ENCODE data around the gene MRPS25.
A peak's percentile ranks its signal among the peaks of the same experiment; 100 is the strongest.

MRPS25 gene

GRCh38 chr3:15098503-15099363 is 33.6 kb upstream of the MRPS25 start, which contains the start of gene RBSN (continued):
- TF ChIP-seq ZNF324 (tag by site-specific recombination; IDR thresholded peaks at IDR 0.05) (peak; percentile 98), GLI4 (tag by site-specific recombination; IDR thresholded peaks at IDR 0.05) (0 out of 2 replicates have a peak, but pooled peaks have one; percentile 63), RBAK (tag by site-specific recombination; IDR thresholded peaks at IDR 0.05) (peak; percentile 15; the same call in 1 of the 2 replicates), HOXD13 (CRISPR knock-in tag; IDR thresholded peaks at IDR 0.05; ENCODE audit: borderline replicate concordance) (no peak), KLF9 (tag by site-specific recombination; IDR thresholded peaks at IDR 0.05; ENCODE audit: low read depth) (peak; percentile 97), ZNF449 (tag by site-specific recombination; IDR thresholded peaks at IDR 0.05) (peak; percentile 58), HOXC10 (CRISPR knock-in tag; IDR thresholded peaks at IDR 0.05) (no peak), REST (tag by site-specific recombination; IDR thresholded peaks at IDR 0.05) (no peak; the same call in none of the 2 replicates), ZNF155 (tag by site-specific recombination; IDR thresholded peaks at IDR 0.05) (no peak), ZNF560 (tag by site-specific recombination; IDR thresholded peaks at IDR 0.05; ENCODE audit: borderline replicate concordance) (no peak), ZNF610 (tag by site-specific recombination; IDR thresholded peaks at IDR 0.05; ENCODE audit: borderline replicate concordance) (peak; percentile 78; the same call in 1 of the 2 replicates), ZNF423 (tag by site-specific recombination; IDR thresholded peaks at IDR 0.05) (no peak), ZNF473 (tag by site-specific recombination; IDR thresholded peaks at IDR 0.05) (no peak), ZNF175 (tag by site-specific recombination; IDR thresholded peaks at IDR 0.05) (no peak), ZNF623 (tag by site-specific recombination; IDR thresholded peaks at IDR 0.05) (peak; percentile 36), ZNF776 (tag by site-specific recombination; IDR thresholded peaks at IDR 0.05; ENCODE audit: borderline replicate concordance) (no peak), ZNF19 (tag by site-specific recombination; IDR thresholded peaks at IDR 0.05; ENCODE audit: low read depth) (no peak)
- TF ChIP-seq, protein P1, sequence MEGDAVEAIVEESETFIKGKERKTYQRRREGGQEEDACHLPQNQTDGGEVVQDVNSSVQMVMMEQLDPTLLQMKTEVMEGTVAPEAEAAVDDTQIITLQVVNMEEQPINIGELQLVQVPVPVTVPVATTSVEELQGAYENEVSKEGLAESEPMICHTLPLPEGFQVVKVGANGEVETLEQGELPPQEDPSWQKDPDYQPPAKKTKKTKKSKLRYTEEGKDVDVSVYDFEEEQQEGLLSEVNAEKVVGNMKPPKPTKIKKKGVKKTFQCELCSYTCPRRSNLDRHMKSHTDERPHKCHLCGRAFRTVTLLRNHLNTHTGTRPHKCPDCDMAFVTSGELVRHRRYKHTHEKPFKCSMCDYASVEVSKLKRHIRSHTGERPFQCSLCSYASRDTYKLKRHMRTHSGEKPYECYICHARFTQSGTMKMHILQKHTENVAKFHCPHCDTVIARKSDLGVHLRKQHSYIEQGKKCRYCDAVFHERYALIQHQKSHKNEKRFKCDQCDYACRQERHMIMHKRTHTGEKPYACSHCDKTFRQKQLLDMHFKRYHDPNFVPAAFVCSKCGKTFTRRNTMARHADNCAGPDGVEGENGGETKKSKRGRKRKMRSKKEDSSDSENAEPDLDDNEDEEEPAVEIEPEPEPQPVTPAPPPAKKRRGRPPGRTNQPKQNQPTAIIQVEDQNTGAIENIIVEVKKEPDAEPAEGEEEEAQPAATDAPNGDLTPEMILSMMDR (tag by site-specific recombination; IDR thresholded peaks at IDR 0.05): peak; percentile 72; the same call in 1 of the 2 replicates
- TF ChIP-seq, protein P2, sequence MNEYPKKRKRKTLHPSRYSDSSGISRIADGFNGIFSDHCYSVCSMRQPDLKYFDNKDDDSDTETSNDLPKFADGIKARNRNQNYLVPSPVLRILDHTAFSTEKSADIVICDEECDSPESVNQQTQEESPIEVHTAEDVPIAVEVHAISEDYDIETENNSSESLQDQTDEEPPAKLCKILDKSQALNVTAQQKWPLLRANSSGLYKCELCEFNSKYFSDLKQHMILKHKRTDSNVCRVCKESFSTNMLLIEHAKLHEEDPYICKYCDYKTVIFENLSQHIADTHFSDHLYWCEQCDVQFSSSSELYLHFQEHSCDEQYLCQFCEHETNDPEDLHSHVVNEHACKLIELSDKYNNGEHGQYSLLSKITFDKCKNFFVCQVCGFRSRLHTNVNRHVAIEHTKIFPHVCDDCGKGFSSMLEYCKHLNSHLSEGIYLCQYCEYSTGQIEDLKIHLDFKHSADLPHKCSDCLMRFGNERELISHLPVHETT (tag by site-specific recombination; IDR thresholded peaks at IDR 0.05): peak; percentile 97
- TF ChIP-seq, protein P3, sequence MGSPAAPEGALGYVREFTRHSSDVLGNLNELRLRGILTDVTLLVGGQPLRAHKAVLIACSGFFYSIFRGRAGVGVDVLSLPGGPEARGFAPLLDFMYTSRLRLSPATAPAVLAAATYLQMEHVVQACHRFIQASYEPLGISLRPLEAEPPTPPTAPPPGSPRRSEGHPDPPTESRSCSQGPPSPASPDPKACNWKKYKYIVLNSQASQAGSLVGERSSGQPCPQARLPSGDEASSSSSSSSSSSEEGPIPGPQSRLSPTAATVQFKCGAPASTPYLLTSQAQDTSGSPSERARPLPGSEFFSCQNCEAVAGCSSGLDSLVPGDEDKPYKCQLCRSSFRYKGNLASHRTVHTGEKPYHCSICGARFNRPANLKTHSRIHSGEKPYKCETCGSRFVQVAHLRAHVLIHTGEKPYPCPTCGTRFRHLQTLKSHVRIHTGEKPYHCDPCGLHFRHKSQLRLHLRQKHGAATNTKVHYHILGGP (tag by site-specific recombination; IDR thresholded peaks at IDR 0.05): peak; percentile 20; the same call in 1 of the 2 replicates
- TF ChIP-seq, protein P4, sequence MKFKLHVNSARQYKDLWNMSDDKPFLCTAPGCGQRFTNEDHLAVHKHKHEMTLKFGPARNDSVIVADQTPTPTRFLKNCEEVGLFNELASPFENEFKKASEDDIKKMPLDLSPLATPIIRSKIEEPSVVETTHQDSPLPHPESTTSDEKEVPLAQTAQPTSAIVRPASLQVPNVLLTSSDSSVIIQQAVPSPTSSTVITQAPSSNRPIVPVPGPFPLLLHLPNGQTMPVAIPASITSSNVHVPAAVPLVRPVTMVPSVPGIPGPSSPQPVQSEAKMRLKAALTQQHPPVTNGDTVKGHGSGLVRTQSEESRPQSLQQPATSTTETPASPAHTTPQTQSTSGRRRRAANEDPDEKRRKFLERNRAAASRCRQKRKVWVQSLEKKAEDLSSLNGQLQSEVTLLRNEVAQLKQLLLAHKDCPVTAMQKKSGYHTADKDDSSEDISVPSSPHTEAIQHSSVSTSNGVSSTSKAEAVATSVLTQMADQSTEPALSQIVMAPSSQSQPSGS (tag by site-specific recombination; IDR thresholded peaks at IDR 0.05; ENCODE audit: low read depth): no peak
- TF ChIP-seq, protein P5, sequence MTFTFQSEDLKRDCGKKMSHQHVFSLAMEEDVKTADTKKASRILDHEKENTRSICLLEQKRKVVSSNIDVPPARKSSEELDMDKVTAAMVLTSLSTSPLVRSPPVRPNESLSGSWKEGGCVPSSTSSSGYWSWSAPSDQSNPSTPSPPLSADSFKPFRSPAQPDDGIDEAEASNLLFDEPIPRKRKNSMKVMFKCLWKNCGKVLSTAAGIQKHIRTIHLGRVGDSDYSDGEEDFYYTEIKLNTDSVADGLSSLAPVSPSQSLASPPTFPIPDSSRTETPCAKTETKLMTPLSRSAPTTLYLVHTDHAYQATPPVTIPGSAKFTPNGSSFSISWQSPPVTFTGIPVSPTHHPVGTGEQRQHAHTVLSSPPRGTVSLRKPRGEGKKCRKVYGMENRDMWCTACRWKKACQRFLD (tag by site-specific recombination; IDR thresholded peaks at IDR 0.05): no peak
- TF ChIP-seq, protein P6, sequence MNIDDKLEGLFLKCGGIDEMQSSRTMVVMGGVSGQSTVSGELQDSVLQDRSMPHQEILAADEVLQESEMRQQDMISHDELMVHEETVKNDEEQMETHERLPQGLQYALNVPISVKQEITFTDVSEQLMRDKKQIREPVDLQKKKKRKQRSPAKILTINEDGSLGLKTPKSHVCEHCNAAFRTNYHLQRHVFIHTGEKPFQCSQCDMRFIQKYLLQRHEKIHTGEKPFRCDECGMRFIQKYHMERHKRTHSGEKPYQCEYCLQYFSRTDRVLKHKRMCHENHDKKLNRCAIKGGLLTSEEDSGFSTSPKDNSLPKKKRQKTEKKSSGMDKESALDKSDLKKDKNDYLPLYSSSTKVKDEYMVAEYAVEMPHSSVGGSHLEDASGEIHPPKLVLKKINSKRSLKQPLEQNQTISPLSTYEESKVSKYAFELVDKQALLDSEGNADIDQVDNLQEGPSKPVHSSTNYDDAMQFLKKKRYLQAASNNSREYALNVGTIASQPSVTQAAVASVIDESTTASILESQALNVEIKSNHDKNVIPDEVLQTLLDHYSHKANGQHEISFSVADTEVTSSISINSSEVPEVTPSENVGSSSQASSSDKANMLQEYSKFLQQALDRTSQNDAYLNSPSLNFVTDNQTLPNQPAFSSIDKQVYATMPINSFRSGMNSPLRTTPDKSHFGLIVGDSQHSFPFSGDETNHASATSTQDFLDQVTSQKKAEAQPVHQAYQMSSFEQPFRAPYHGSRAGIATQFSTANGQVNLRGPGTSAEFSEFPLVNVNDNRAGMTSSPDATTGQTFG (tag by site-specific recombination; IDR thresholded peaks at IDR 0.05; ENCODE audit: borderline replicate concordance): no peak; the same call in 1 of the 2 replicates

Measured in HEK293 (cell line).